Prostate gland (tissue), 2 donors: ENCODE results near the gene VEZT. TPM values are rescaled to one million over a fixed set of nuclear protein-coding genes. Genes with fewer than 3 reads are reported as not detected.

Source experiments
- DNase-seq: peaks from one replicate; pipeline ENCODE4 v3.0.0-alpha.2; 2019; ENCODE audit warnings: low spot score
- H3K27ac ChIP-seq, 2 donors: fragments of 200-600 bp; sonication (generic); 2 replicates each; pipeline ENCODE4 v1.5.1; 2017 to 2019
- H3K27me3 ChIP-seq: fragments of 200-600 bp; sonication (generic); replicated peaks from 2 replicates; pipeline ENCODE4 v1.5.1; 2019; ENCODE audit not compliant: insufficient read depth
- H3K36me3 ChIP-seq, 2 donors: fragments of 200-600 bp; sonication (generic); 1 replicate in 1 of 2; 2 replicates in 1 of 2; pipeline versions ENCODE4 v1.5.1 to v1.8.1; 2017 to 2019
- H3K4me1 ChIP-seq: fragments of 200-600 bp; sonication (generic); replicated peaks from 2 replicates; pipeline ENCODE4 v1.5.1; 2019
- H3K4me3 ChIP-seq, 2 donors: fragments of 200-600 bp; sonication (generic); 2 replicates each; pipeline ENCODE4 v1.5.1; 2017 to 2019
- H3K9me3 ChIP-seq: fragments of 200-600 bp; sonication (generic); 2 replicates; pipeline ENCODE4 v1.5.1; 2017
- CTCF ChIP-seq, 4 experiments: fragments of 200-600 bp in 2 of 4; fragments of 450-650 bp in 2 of 4; sonication (generic) in 2 of 4; IDR thresholded peaks; 1 replicate in 3 of 4; 2 replicates in 1 of 4; pipeline ENCODE4 v1.5.1; 2016 to 2019; ENCODE audit warnings: antibody characterized with exemption in 4 of 4, mild to moderate bottlenecking in 2 of 4, moderate library complexity in 2 of 4
- POLR2A ChIP-seq: fragments of 450-650 bp; IDR thresholded peaks from one replicate; pipeline ENCODE4 v1.6.1; 2016; ENCODE audit warnings: antibody characterized with exemption, mild to moderate bottlenecking
- POLR2AphosphoS5 ChIP-seq: sonication (generic); formaldehyde crosslinking; IDR thresholded peaks from one replicate; pipeline ENCODE4 v1.6.1; 2017; ENCODE audit warnings: antibody characterized with exemption
- WGBS: methylation state at CpG from one replicate; pipeline ENCODE4 v1.1.5; 2018; 5-methylcytosine and 5-hydroxymethylcytosine counted together
- intact Hi-C: fragments of 100-400 bp; cut with DNase I; formaldehyde crosslinking; loops from one replicate; pipeline ENCODE4 v1.14.2; 2022
- total RNA-seq, 2 donors: library from RNA; depleted of rRNA; stranded (reverse); fragments of >200 nt; gene quantifications; one replicate each; pipeline ENCODE4 v1.1.0, GENCODE V29; 2016

Gene VEZT
- total RNA-seq, 2 donors from 2014 or later: 37.4 to 81.6 TPM

- intact Hi-C loops: no loop called here
- Histone ChIP-seq H3K4me1 (no peaks in the 10 kb centered on the region), H3K9me3 (no peaks in the 10 kb centered on the region), H3K36me3 (no peaks in the 10 kb centered on the region), H3K27ac (no peak overlapping the region), H3K4me3 (no peak overlapping the region), H3K27me3 (no peaks in the 10 kb centered on the region)
- DNase-seq: no peak
- no peak for TF ChIP-seq CTCF (IDR thresholded peaks at IDR 0.05)
- no peak for TF ChIP-seq POLR2AphosphoS5
- TF ChIP-seq POLR2A: no peak
- 98% methylated on average over 4 of the region's 4 CpGs for WGBS
Measured at GRCh38 chr12:95325501-95325900, 107.9 kb downstream of the VEZT start.

GRCh38 chr12:95326445-95326844 lies 108.8 kb downstream of the VEZT start:
- WGBS: 17% methylated on average over 1 of the region's 1 CpG
- no peaks in the 10 kb centered on the region for H3K4me1 ChIP-seq
- H3K9me3 ChIP-seq: no peaks in the 10 kb centered on the region
- intact Hi-C loops: no loop called here
- no peaks in the 10 kb centered on the region for H3K27me3 ChIP-seq
- H3K27ac ChIP-seq: no peak overlapping the region
- no peaks in the 10 kb centered on the region for H3K36me3 ChIP-seq
- no peak overlapping the region for H3K4me3 ChIP-seq
- DNase-seq: no peak
- TF ChIP-seq POLR2AphosphoS5: no peak
- no peak for TF ChIP-seq POLR2A
- TF ChIP-seq CTCF (IDR thresholded peaks at IDR 0.05): no peak

- H3K36me3 ChIP-seq: no peaks in the 10 kb centered on the region
- H3K4me3 ChIP-seq: no peak overlapping the region
- H3K9me3 ChIP-seq: no peaks in the 10 kb centered on the region
- TF ChIP-seq CTCF (IDR thresholded peaks at IDR 0.05) (no peak), POLR2A (no peak), POLR2AphosphoS5 (no peak)
- intact Hi-C loops: no loop called here
- H3K27me3 ChIP-seq: no peaks in the 10 kb centered on the region
- no peaks in the 10 kb centered on the region for H3K4me1 ChIP-seq
- no peak overlapping the region for H3K27ac ChIP-seq
- DNase-seq: no peak
- 58% methylated on average over 5 of the region's 5 CpGs for WGBS
Measured at GRCh38 chr12:95326855-95327254, 109.2 kb downstream of the VEZT start.

- intact Hi-C loops: no loop called here
- no peaks in the 10 kb centered on the region for H3K4me1 ChIP-seq
- TF ChIP-seq POLR2AphosphoS5 (no peak), CTCF (IDR thresholded peaks at IDR 0.05) (no peak), POLR2A (no peak)
- H3K27ac ChIP-seq: no peak overlapping the region
- no peak for DNase-seq
- no peaks in the 10 kb centered on the region for H3K27me3 ChIP-seq
- no peak overlapping the region for H3K4me3 ChIP-seq
- no peaks in the 10 kb centered on the region for H3K36me3 ChIP-seq
- no peaks in the 10 kb centered on the region for H3K9me3 ChIP-seq
Measured at GRCh38 chr12:95328708-95329107, 111.1 kb downstream of the VEZT start.

GRCh38 chr12:95335948-95336347 lies 118.3 kb downstream of the VEZT start:
- Histone ChIP-seq H3K4me1 (no peaks in the 10 kb centered on the region), H3K27me3 (no peaks in the 10 kb centered on the region), H3K4me3 (no peak overlapping the region), H3K27ac (peak overlapping the region; percentile 36 to 57), H3K36me3 (no peaks in the 10 kb centered on the region), H3K9me3 (no peaks in the 10 kb centered on the region)
- no peak for TF ChIP-seq POLR2A
- TF ChIP-seq CTCF (IDR thresholded peaks at IDR 0.05): no peak
- no peak for TF ChIP-seq POLR2AphosphoS5
- intact Hi-C loops: loop anchor here (2.0 to 10.0 kb wide), 4 partner anchors 46 to 791 kb away; partner anchors contain the start of genes FGD6 and VEZT
- 18% methylated on average over 4 of the region's 4 CpGs for WGBS
- DNase-seq: no peak
